Thyroid gland (tissue), 4 donors: ENCODE data around the gene YIPF2. TPM values are rescaled to one million over a fixed set of nuclear protein-coding genes. Genes with fewer than 3 reads are reported as not detected.

ENCODE experiments used
- DNase-seq, 2 donors: peaks; one replicate each; pipeline ENCODE4 v3.0.0-alpha.2; 2019
- H3K27ac ChIP-seq, 3 donors: fragments of 200-600 bp; sonication (generic); 1 replicate in 2 of 3; 2 replicates in 1 of 3; pipeline ENCODE4 v1.5.1; 2016 to 2019; ENCODE audit warnings: mild to moderate bottlenecking in 1 of 3, moderate library complexity in 1 of 3
- H3K27me3 ChIP-seq: fragments of 200-600 bp; sonication (generic); one replicate; pipeline ENCODE4 v1.5.1; 2019
- H3K36me3 ChIP-seq, 2 donors: fragments of 200-600 bp; sonication (generic); one replicate each; pipeline ENCODE4 v1.5.1; 2016 to 2019
- H3K4me1 ChIP-seq, 2 donors: fragments of 200-600 bp; sonication (generic); one replicate each; pipeline ENCODE4 v1.5.1; 2017 to 2019
- H3K4me3 ChIP-seq, 3 donors: fragments of 200-600 bp; sonication (generic); replicated peaks in 1 of 3; 1 replicate in 2 of 3; 2 replicates in 1 of 3; pipeline ENCODE4 v1.5.1; 2016; ENCODE audit warnings: mild to moderate bottlenecking in 1 of 3
- H3K9me3 ChIP-seq: fragments of 200-600 bp; sonication (generic); one replicate; pipeline ENCODE4 v1.5.1; 2017
- CTCF ChIP-seq, 6 experiments: fragments of 200-600 bp in 3 of 6; fragments of 450-650 bp in 3 of 6; sonication (generic) in 3 of 6; IDR thresholded peaks; one replicate each; pipeline ENCODE4 v1.5.1; 2016 to 2019; ENCODE audit warnings: antibody characterized with exemption in 6 of 6, mild to moderate bottlenecking in 2 of 6, inconsistent platforms in 1 of 6, moderate library complexity in 1 of 6
- POLR2A ChIP-seq, 2 donors: fragments of 450-650 bp; IDR thresholded peaks; one replicate each; pipeline ENCODE4 v1.6.1; 2017; ENCODE audit warnings: antibody characterized with exemption in 2 of 2, mild to moderate bottlenecking in 2 of 2, moderate library complexity in 1 of 2
- WGBS, 2 donors: methylation state at CpG; one replicate each; pipeline ENCODE4 v1.1.5; 2017; 5-methylcytosine and 5-hydroxymethylcytosine counted together
- intact Hi-C: fragments of 100-400 bp; cut with DNase I; formaldehyde crosslinking; loops from one replicate; pipeline ENCODE4 v1.15.1; 2023
- total RNA-seq, 4 donors: library from RNA; depleted of rRNA; stranded (reverse); fragments of >200 nt; gene quantifications; one replicate each; pipeline ENCODE4 v1.2.3, GENCODE V29; 2016

Gene YIPF2
- total RNA-seq, 4 donors from 2014 or later = 85.1 to 127 (median 104) TPM

- 85 to 88% methylated on average over 11 to 16 of the region's 16 CpGs for WGBS, 2 donors
- Histone ChIP-seq H3K27ac (no peak overlapping the region), H3K4me1 (no peaks in the 10 kb centered on the region), H3K9me3 (no peaks in the 10 kb centered on the region), H3K4me3 (no peak overlapping the region), H3K27me3 (no peaks in the 10 kb centered on the region), H3K36me3 (peaks cover 38 to 50% of the 10 kb centered on the region in 2 donors)
- TF ChIP-seq CTCF (IDR thresholded peaks at IDR 0.05) (no peak), POLR2A (IDR thresholded peaks at IDR 0.05) (no peak)
- DNase-seq = no peak
- intact Hi-C loops = loop anchor here (10.0 kb wide), 1 partner anchor 46 kb away; the partner anchor contains the start of gene CARM1
Measured at GRCh38 chr19:10920781-10921180, 7.7 kb downstream of the YIPF2 start.

GRCh38 chr19:10920288-10920655 lies 8.2 kb downstream of the YIPF2 start:
- Histone ChIP-seq H3K4me1 (no peaks in the 10 kb centered on the region), H3K36me3 (peaks cover 38 to 50% of the 10 kb centered on the region in 2 donors), H3K9me3 (no peaks in the 10 kb centered on the region), H3K4me3 (no peak overlapping the region), H3K27ac (no peak overlapping the region), H3K27me3 (no peaks in the 10 kb centered on the region)
- no CpG with 5 or more reads among the region's 10 CpGs for WGBS, 2 donors
- TF ChIP-seq POLR2A (IDR thresholded peaks at IDR 0.05) = no peak
- TF ChIP-seq CTCF (IDR thresholded peaks at IDR 0.05) = no peak
- intact Hi-C loops = loop anchor here (10.0 kb wide), 1 partner anchor 45 kb away; the partner anchor contains the start of gene CARM1
- DNase-seq = no peak

GRCh38 chr19:10919352-10920287 lies 8.8 kb downstream of the YIPF2 start:
- no peak for DNase-seq
- intact Hi-C loops = loop anchor here (10.0 kb wide), 1 partner anchor 45 kb away; the partner anchor contains the start of gene CARM1
- H3K4me3 ChIP-seq = no peak overlapping the region
- TF ChIP-seq POLR2A (IDR thresholded peaks at IDR 0.05) (no peak), CTCF (IDR thresholded peaks at IDR 0.05) (no peak)
- no peak overlapping the region for H3K27ac ChIP-seq
- no peaks in the 10 kb centered on the region for H3K9me3 ChIP-seq
- 88 to 90% methylated on average over 17 to 25 of the region's 26 CpGs for WGBS, 2 donors
- no peaks in the 10 kb centered on the region for H3K4me1 ChIP-seq
- H3K27me3 ChIP-seq = no peaks in the 10 kb centered on the region
- H3K36me3 ChIP-seq = peaks cover 38 to 50% of the 10 kb centered on the region in 2 donors

GRCh38 chr19:10918359-10918758 lies 10.1 kb downstream of the YIPF2 start:
- WGBS, 2 donors = 95 to 96% methylated on average over 11 of the region's 11 CpGs
- no peak for TF ChIP-seq POLR2A (IDR thresholded peaks at IDR 0.05)
- no peak for TF ChIP-seq CTCF (IDR thresholded peaks at IDR 0.05)
- intact Hi-C loops = no loop called here
- H3K27ac ChIP-seq = no peak overlapping the region
- H3K36me3 ChIP-seq = peaks cover 32 to 46% of the 10 kb centered on the region in 2 donors
- H3K27me3 ChIP-seq = no peaks in the 10 kb centered on the region
- H3K4me1 ChIP-seq = no peaks in the 10 kb centered on the region
- no peak overlapping the region for H3K4me3 ChIP-seq
- DNase-seq = no peak
- no peaks in the 10 kb centered on the region for H3K9me3 ChIP-seq

GRCh38 chr19:10916602-10917001 lies 11.8 kb downstream of the YIPF2 start:
- TF ChIP-seq POLR2A (IDR thresholded peaks at IDR 0.05) (no peak), CTCF (IDR thresholded peaks at IDR 0.05) (no peak)
- DNase-seq = no peak
- Histone ChIP-seq H3K27me3 (no peaks in the 10 kb centered on the region), H3K36me3 (peaks cover 24 to 40% of the 10 kb centered on the region in 2 donors), H3K27ac (no peak overlapping the region), H3K9me3 (no peaks in the 10 kb centered on the region), H3K4me1 (no peaks in the 10 kb centered on the region), H3K4me3 (no peak overlapping the region)
- intact Hi-C loops = no loop called here
- WGBS, 2 donors = 92 to 100% methylated on average over 2 to 6 of the region's 6 CpGs
